Trophoblast cell (in vitro differentiated cells and primary cell): ENCODE data around the gene LMF1.

Source experiments
- DNase-seq, 2 donors: peaks; one replicate each; pipeline ENCODE4 v3.0.0-alpha.2; 2016
- H2AFZ ChIP-seq: 2 replicates; pipeline ENCODE4 v1.6.1; 2013; ENCODE audit warnings: low read length, moderate library complexity, mild to moderate bottlenecking; ENCODE audit not compliant: insufficient read depth, poor library complexity
- H2AK5ac ChIP-seq: 2 replicates; pipeline ENCODE4 v1.6.1; 2013; ENCODE audit warnings: mild to moderate bottlenecking, low read length
- H2BK120ac ChIP-seq: 2 replicates; pipeline ENCODE4 v1.6.1; 2013; ENCODE audit warnings: low read length, mild to moderate bottlenecking, moderate library complexity; ENCODE audit not compliant: insufficient read depth, poor library complexity
- H2BK12ac ChIP-seq: 2 replicates; pipeline ENCODE4 v1.6.1; 2013; ENCODE audit warnings: mild to moderate bottlenecking, low read length, moderate library complexity
- H2BK5ac ChIP-seq: 2 replicates; pipeline ENCODE4 v1.6.1; 2013; ENCODE audit warnings: low read length, low read depth, moderate library complexity, mild to moderate bottlenecking; ENCODE audit not compliant: poor library complexity
- H3K14ac ChIP-seq: 2 replicates; pipeline ENCODE4 v1.6.1; 2013; ENCODE audit warnings: mild to moderate bottlenecking, low read length
- H3K18ac ChIP-seq: 2 replicates; pipeline ENCODE4 v1.6.1; 2013; ENCODE audit warnings: mild to moderate bottlenecking, low read length
- H3K23ac ChIP-seq: 2 replicates; pipeline ENCODE4 v1.6.1; 2013; ENCODE audit warnings: low read length
- H3K27ac ChIP-seq: 2 replicates; pipeline ENCODE4 v1.5.1; 2013; ENCODE audit warnings: low read depth, mild to moderate bottlenecking, inconsistent platforms, low read length, moderate library complexity
- H3K27me3 ChIP-seq: 2 replicates; pipeline ENCODE4 v1.6.1; 2013; ENCODE audit warnings: inconsistent platforms, mild to moderate bottlenecking, low read length, moderate library complexity; ENCODE audit not compliant: insufficient read depth
- H3K36me3 ChIP-seq, 2 experiments: 1 replicate in 1 of 2; 2 replicates in 1 of 2; pipeline ENCODE4 v1.6.1; 2013; ENCODE audit warnings: low read length in 2 of 2, mild to moderate bottlenecking in 2 of 2, moderate library complexity in 1 of 2; ENCODE audit not compliant: insufficient read depth in 2 of 2, control insufficient read depth in 1 of 2
- H3K4ac ChIP-seq: 2 replicates; pipeline ENCODE4 v1.6.1; 2013; ENCODE audit warnings: low read depth, mild to moderate bottlenecking, low read length, moderate library complexity
- H3K4me1 ChIP-seq, 2 experiments: 1 replicate in 1 of 2; 2 replicates in 1 of 2; pipeline ENCODE4 v1.6.1; 2013; ENCODE audit warnings: low read length in 2 of 2, mild to moderate bottlenecking in 2 of 2, moderate library complexity in 1 of 2; ENCODE audit not compliant: insufficient read depth in 2 of 2, control insufficient read depth in 1 of 2
- H3K4me2 ChIP-seq: 2 replicates; pipeline ENCODE4 v1.6.1; 2013; ENCODE audit warnings: inconsistent platforms, mild to moderate bottlenecking, low read length, moderate library complexity
- H3K4me3 ChIP-seq: 2 replicates; pipeline ENCODE4 v1.5.1; 2013; ENCODE audit warnings: mild to moderate bottlenecking, low read depth, low read length, inconsistent platforms
- H3K79me1 ChIP-seq: one replicate; pipeline ENCODE4 v1.6.1; 2013; ENCODE audit warnings: low read length
- H3K79me2 ChIP-seq: 2 replicates; pipeline ENCODE4 v1.6.1; 2013; ENCODE audit warnings: low read length, mild to moderate bottlenecking; ENCODE audit not compliant: control insufficient read depth, insufficient read depth, poor library complexity
- H3K9ac ChIP-seq: 2 replicates; pipeline ENCODE4 v1.6.1; 2013; ENCODE audit warnings: mild to moderate bottlenecking, low read length
- H3K9me3 ChIP-seq: 2 replicates; pipeline ENCODE4 v1.6.1; 2013; ENCODE audit warnings: low read depth, mild to moderate bottlenecking, control low read depth, inconsistent platforms, low read length; ENCODE audit not compliant: insufficient read depth
- H4K12ac ChIP-seq: 2 replicates; pipeline ENCODE4 v1.6.1; 2013; ENCODE audit warnings: low read depth, mild to moderate bottlenecking, low read length, moderate library complexity
- H4K8ac ChIP-seq: 2 replicates; pipeline ENCODE4 v1.6.1; 2013; ENCODE audit warnings: low read depth, mild to moderate bottlenecking, low read length, moderate library complexity
- H4K91ac ChIP-seq: one replicate; pipeline ENCODE4 v1.6.1; 2013; ENCODE audit warnings: low read depth, mild to moderate bottlenecking, low read length, moderate library complexity
- WGBS: extraction: QIAGEN DNeasy Blood & Tissue Kit; methylation state at CpG from one replicate; pipeline ENCODE4 v1.1.7; 2013; ENCODE audit warnings: missing lambda C conversion rate; ENCODE audit not compliant: insufficient read length, insufficient coverage; ENCODE audit errors: extremely low coverage; 5-methylcytosine and 5-hydroxymethylcytosine counted together

Gene LMF1

GRCh38 chr16:895371-895770 is 75.4 kb downstream of the LMF1 start:
- Histone ChIP-seq H3K27ac (no peak overlapping the region), H4K12ac (no peak overlapping the region), H3K4me3 (no peak overlapping the region), H3K14ac (no peak overlapping the region), H3K4me1 (no peaks in the 10 kb centered on the region), H3K9ac (no peak overlapping the region), H2AFZ (no peak overlapping the region), H3K4me2 (no peak overlapping the region), H2BK120ac (no peak overlapping the region), H3K79me2 (no peaks in the 10 kb centered on the region), H4K8ac (no peak overlapping the region), H3K79me1 (no peaks in the 10 kb centered on the region), H3K18ac (no peak overlapping the region), H3K23ac (no peak overlapping the region), H3K27me3 (no peaks in the 10 kb centered on the region), H2BK5ac (no peak overlapping the region), H3K36me3 (peaks cover 0 to 2% of the 10 kb centered on the region in 2 experiments), H3K9me3 (peaks cover 9% of the 10 kb centered on the region), H2AK5ac (no peak overlapping the region), H3K4ac (no peak overlapping the region), H2BK12ac (no peak overlapping the region), H4K91ac (no peak overlapping the region)
- DNase-seq, result no peak
- WGBS, result no CpG with 5 or more reads among the region's 24 CpGs

GRCh38 chr16:894841-895240 is 75.9 kb downstream of the LMF1 start:
- no CpG with 5 or more reads among the region's 24 CpGs for WGBS
- Histone ChIP-seq H2BK120ac (no peak overlapping the region), H3K4me3 (no peak overlapping the region)

GRCh38 chr16:894136-894535 is 76.6 kb downstream of the LMF1 start:
- H2BK120ac ChIP-seq, result no peak overlapping the region
- H3K9ac ChIP-seq, result no peak overlapping the region
- H2BK5ac ChIP-seq, result no peak overlapping the region
- no peaks in the 10 kb centered on the region for H3K27me3 ChIP-seq
- no peak overlapping the region for H3K4ac ChIP-seq
- no peak overlapping the region for H3K18ac ChIP-seq
- H4K8ac ChIP-seq, result no peak overlapping the region
- peaks cover 2% of the 10 kb centered on the region for H3K9me3 ChIP-seq
- H3K36me3 ChIP-seq, result peaks cover 0 to 2% of the 10 kb centered on the region in 2 experiments
- no peak overlapping the region for H3K14ac ChIP-seq
- peak overlapping the region; percentile 43 for H3K4me3 ChIP-seq
- H3K4me1 ChIP-seq, result no peaks in the 10 kb centered on the region
- no peaks in the 10 kb centered on the region for H3K79me2 ChIP-seq
- DNase-seq, result no peak
- no peak overlapping the region for H3K23ac ChIP-seq
- WGBS, result no CpG with 5 or more reads among the region's 27 CpGs
- no peak overlapping the region for H2AK5ac ChIP-seq
- no peak overlapping the region for H3K27ac ChIP-seq
- H3K79me1 ChIP-seq, result no peaks in the 10 kb centered on the region
- H2AFZ ChIP-seq, result no peak overlapping the region
- no peak overlapping the region for H4K91ac ChIP-seq
- H3K4me2 ChIP-seq, result no peak overlapping the region
- H4K12ac ChIP-seq, result no peak overlapping the region
- no peak overlapping the region for H2BK12ac ChIP-seq

More at GRCh38 chr16:894841-895240, 75.9 kb downstream of the LMF1 start:
- no peak overlapping the region for H2BK5ac ChIP-seq
- no peaks in the 10 kb centered on the region for H3K27me3 ChIP-seq
- no peak overlapping the region for H2AK5ac ChIP-seq
- no peak overlapping the region for H3K27ac ChIP-seq
- no peak overlapping the region for H3K4ac ChIP-seq
- no peak overlapping the region for H3K9ac ChIP-seq
- no peaks in the 10 kb centered on the region for H3K79me2 ChIP-seq
- no peaks in the 10 kb centered on the region for H3K4me1 ChIP-seq
- H3K4me2 ChIP-seq, result no peak overlapping the region
- H3K23ac ChIP-seq, result no peak overlapping the region
- no peaks in the 10 kb centered on the region for H3K79me1 ChIP-seq
- DNase-seq, result no peak
- H4K8ac ChIP-seq, result no peak overlapping the region
- H3K9me3 ChIP-seq, result peaks cover 8% of the 10 kb centered on the region
- H4K12ac ChIP-seq, result no peak overlapping the region
- H3K14ac ChIP-seq, result no peak overlapping the region
- no peak overlapping the region for H2AFZ ChIP-seq
- H3K36me3 ChIP-seq, result peaks cover 0 to 2% of the 10 kb centered on the region in 2 experiments
- no peak overlapping the region for H3K18ac ChIP-seq
- H2BK12ac ChIP-seq, result no peak overlapping the region
- no peak overlapping the region for H4K91ac ChIP-seq

- peaks cover 2% of the 10 kb centered on the region for H3K9me3 ChIP-seq
These were observed 77.4 kb downstream of the LMF1 start for GRCh38 chr16:893360-893759.

More at GRCh38 chr16:893360-893759, 77.4 kb downstream of the LMF1 start:
- Histone ChIP-seq H3K4ac (no peak overlapping the region), H4K91ac (no peak overlapping the region), H3K14ac (no peak overlapping the region), H2BK12ac (no peak overlapping the region), H4K12ac (no peak overlapping the region), H3K27ac (no peak overlapping the region), H2AK5ac (no peak overlapping the region), H4K8ac (no peak overlapping the region), H3K36me3 (peaks cover 0 to 2% of the 10 kb centered on the region in 2 experiments), H2BK120ac (no peak overlapping the region), H3K23ac (no peak overlapping the region), H3K79me1 (no peaks in the 10 kb centered on the region), H3K18ac (no peak overlapping the region), H3K9ac (no peak overlapping the region), H3K4me1 (no peaks in the 10 kb centered on the region), H3K79me2 (no peaks in the 10 kb centered on the region), H2AFZ (no peak overlapping the region), H3K27me3 (no peaks in the 10 kb centered on the region), H3K4me3 (no peak overlapping the region), H2BK5ac (no peak overlapping the region), H3K4me2 (no peak overlapping the region)
- no peak for DNase-seq
- no CpG with 5 or more reads among the region's 18 CpGs for WGBS
